ENCODE results near the gene SOX10.

- no peak for TF ChIP-seq ZNF121 (CRISPR knock-in tag; IDR thresholded peaks at IDR 0.05)
- TF ChIP-seq NCOA1 (CRISPR knock-in tag; IDR thresholded peaks at IDR 0.05) = no peak
- TF ChIP-seq HCFC1 (IDR thresholded peaks at IDR 0.05; ENCODE audit: low read depth, low read length) = no peak
- no peak for TF ChIP-seq ELF4 (CRISPR knock-in tag; IDR thresholded peaks at IDR 0.05; ENCODE audit: borderline replicate concordance)
Observed at GRCh38 chr22:37940698-37941376, 43.5 kb downstream of the SOX10 start.

Measured in HepG2 (cell line).